Transverse colon (tissue), 4 donors: Measurements from ENCODE around the gene ZBTB7C.

ENCODE experiments used
- EP300 ChIP-seq: sonication (generic); formaldehyde crosslinking; IDR thresholded peaks from one replicate; pipeline ENCODE4 v1.6.1; 2017; ENCODE audit warnings: antibody characterized with exemption, low read depth
- POLR2A ChIP-seq: fragments of 450-650 bp; IDR thresholded peaks from one replicate; pipeline ENCODE4 v1.6.1; 2016; ENCODE audit warnings: antibody characterized with exemption, mild to moderate bottlenecking, moderate library complexity
- POLR2AphosphoS5 ChIP-seq, 3 donors: sonication (generic); formaldehyde crosslinking; IDR thresholded peaks; one replicate each; pipeline ENCODE4 v1.6.1; 2016; ENCODE audit warnings: antibody characterized with exemption in 3 of 3
- TF ChIP-seq, protein P1 (sequence below), 5 experiments: fragments of 200-600 bp in 3 of 5; fragments of 450-650 bp in 2 of 5; sonication (generic) in 3 of 5; IDR thresholded peaks; 1 replicate in 2 of 5; 2 replicates in 3 of 5; pipeline ENCODE4 v1.5.1; 2016 to 2017; ENCODE audit warnings: antibody characterized with exemption in 5 of 5, inconsistent platforms in 3 of 5, mild to moderate bottlenecking in 2 of 5, moderate library complexity in 1 of 5

DNA sequence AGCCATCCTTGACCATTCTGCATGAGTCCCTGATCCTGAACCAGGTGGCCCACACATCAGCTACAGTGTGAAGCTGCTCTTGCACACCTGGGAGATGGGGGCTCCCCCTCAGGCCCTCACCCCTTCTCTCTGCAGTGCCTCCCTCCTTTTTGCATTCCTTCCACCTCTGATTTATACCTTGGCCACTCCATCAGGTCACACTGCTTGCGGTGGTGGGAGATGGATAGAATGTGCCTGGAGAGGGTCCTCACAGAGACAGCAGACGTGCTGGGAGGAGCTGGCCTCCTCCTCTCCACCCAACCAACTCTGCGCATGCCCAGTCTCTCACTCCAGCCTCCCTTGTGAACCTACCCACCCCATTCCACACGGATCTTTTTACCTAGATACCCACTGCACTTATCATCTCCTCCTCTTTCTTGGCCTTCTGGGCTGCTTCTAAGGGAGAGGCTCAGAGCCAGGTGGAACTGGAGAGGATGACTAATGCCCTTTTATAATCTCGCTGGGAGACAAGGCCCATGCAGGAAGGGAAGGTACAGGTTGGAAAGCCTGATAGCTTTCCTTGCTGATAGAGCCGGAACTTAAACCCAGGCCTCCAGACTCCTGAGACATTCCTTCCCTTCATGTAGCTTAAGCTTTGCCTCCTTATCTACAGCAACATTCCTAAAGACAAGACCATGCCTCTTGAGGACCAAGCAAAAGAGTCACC, 205.1 kb downstream of the ZBTB7C start:
- TF ChIP-seq POLR2A (no peak), POLR2AphosphoS5 (IDR thresholded peaks at IDR 0.05) (peak in 1 of 3 donors; percentile 8), EP300 (no peak)
- TF ChIP-seq, protein P1, sequence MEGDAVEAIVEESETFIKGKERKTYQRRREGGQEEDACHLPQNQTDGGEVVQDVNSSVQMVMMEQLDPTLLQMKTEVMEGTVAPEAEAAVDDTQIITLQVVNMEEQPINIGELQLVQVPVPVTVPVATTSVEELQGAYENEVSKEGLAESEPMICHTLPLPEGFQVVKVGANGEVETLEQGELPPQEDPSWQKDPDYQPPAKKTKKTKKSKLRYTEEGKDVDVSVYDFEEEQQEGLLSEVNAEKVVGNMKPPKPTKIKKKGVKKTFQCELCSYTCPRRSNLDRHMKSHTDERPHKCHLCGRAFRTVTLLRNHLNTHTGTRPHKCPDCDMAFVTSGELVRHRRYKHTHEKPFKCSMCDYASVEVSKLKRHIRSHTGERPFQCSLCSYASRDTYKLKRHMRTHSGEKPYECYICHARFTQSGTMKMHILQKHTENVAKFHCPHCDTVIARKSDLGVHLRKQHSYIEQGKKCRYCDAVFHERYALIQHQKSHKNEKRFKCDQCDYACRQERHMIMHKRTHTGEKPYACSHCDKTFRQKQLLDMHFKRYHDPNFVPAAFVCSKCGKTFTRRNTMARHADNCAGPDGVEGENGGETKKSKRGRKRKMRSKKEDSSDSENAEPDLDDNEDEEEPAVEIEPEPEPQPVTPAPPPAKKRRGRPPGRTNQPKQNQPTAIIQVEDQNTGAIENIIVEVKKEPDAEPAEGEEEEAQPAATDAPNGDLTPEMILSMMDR (IDR thresholded peaks at IDR 0.05): no peak
